K562 (cell line): ENCODE results near the gene VPS9D1. TPM values are rescaled to one million over a fixed set of nuclear protein-coding genes. Genes with fewer than 3 reads are reported as not detected.

Source experiments
- ATAC-seq: fragments of 200-7000 bp; cut with Tn5 transposase; 3 replicates; pipeline ENCODE4 v1.9.1; 2020; ENCODE audit warnings: moderate library complexity
- BruUV-seq: library from RNA; stranded (reverse); fragments of 400-500 nt; replicated peaks from 2 replicates; lab custom pipeline; 2021; lab: Mats Ljungman, UMichigan
- CTCF ChIA-PET: fragments of 300-600 bp; formaldehyde crosslinking; extraction: SDS; loops from one replicate; lab custom pipeline; 2021; ENCODE audit warnings: low intra/inter-chr PET ratio; lab: Yijun Ruan, JAX
- POLR2A ChIA-PET: fragments of 300-600, 350-650 bp; sonication (Branson Sonifier 250); formaldehyde crosslinking; extraction: SDS; loops from one replicate; lab custom pipeline; 2021; ENCODE audit warnings: antibody characterized with exemption, inconsistent platforms; lab: Yijun Ruan, JAX
- DNase-seq, 4 experiments: peaks; one replicate each; pipeline versions ENCODE4 v3.0.0 to v3.0.0-alpha.2; 2011 to 2018; ENCODE audit warnings: low spot score in 3 of 4, mixed read lengths in 3 of 4; ENCODE audit errors: extremely low read depth in 1 of 4
- FAIRE-seq: peaks from 2 replicates; lab custom pipeline; 2011; peaks lifted over from hg19 to GRCh38; lab: Jason Lieb, UNC
- H2AFZ ChIP-seq: 2 replicates; pipeline ENCODE4 v1.6.0; 2011; ENCODE audit warnings: low read depth, low read length, control low read depth, inconsistent platforms
- H3K27ac ChIP-seq: fragments of 200-600 bp; 3 replicates; pipeline ENCODE4 v1.8.0; 2011; ENCODE audit warnings: low read depth, mild to moderate bottlenecking, control low read depth, inconsistent platforms, low read length, moderate library complexity, mixed read lengths; ENCODE audit errors: extremely low read depth
- H3K27me3 ChIP-seq, 2 experiments: fragments of 300-600 bp in 1 of 2; 2 replicates in 1 of 2; 3 replicates in 1 of 2; pipeline versions ENCODE4 v1.6.0 to v1.8.0; 2011; ENCODE audit warnings: inconsistent platforms in 2 of 2, low read length in 2 of 2, mild to moderate bottlenecking in 1 of 2, mixed read lengths in 1 of 2, moderate library complexity in 1 of 2; ENCODE audit not compliant: control insufficient read depth in 2 of 2, insufficient read depth in 2 of 2
- H3K36me3 ChIP-seq: fragments of 300-600 bp; 3 replicates; pipeline ENCODE4 v1.8.0; 2011; ENCODE audit warnings: mild to moderate bottlenecking, low read length, inconsistent platforms; ENCODE audit not compliant: control insufficient read depth, insufficient read depth
- H3K4me1 ChIP-seq, 2 experiments: fragments of 200-600 bp in 1 of 2; replicated peaks in 1 of 2; 2 replicates in 1 of 2; 3 replicates in 1 of 2; pipeline versions ENCODE4 v1.5.1 to v1.8.0; 2011; ENCODE audit warnings: inconsistent platforms in 2 of 2, low read length in 2 of 2, mild to moderate bottlenecking in 1 of 2, mixed read lengths in 1 of 2, moderate library complexity in 1 of 2; ENCODE audit not compliant: control insufficient read depth in 2 of 2, insufficient read depth in 2 of 2
- H3K4me2 ChIP-seq: 2 replicates; pipeline ENCODE4 v1.6.1; 2011; ENCODE audit warnings: low read length, control low read depth, inconsistent platforms, mixed read lengths; ENCODE audit not compliant: insufficient read depth
- H3K4me3 ChIP-seq: fragments of 200-600 bp; sonication (generic), shearing (Covaris generic); 2 replicates; pipeline ENCODE4 v1.5.1; 2016; ENCODE audit warnings: control low read depth, inconsistent platforms
- H3K79me2 ChIP-seq: fragments of 200-600 bp; 3 replicates; pipeline ENCODE4 v1.8.0; 2011; ENCODE audit warnings: low read length, inconsistent platforms; ENCODE audit not compliant: control insufficient read depth, insufficient read depth
- H3K9ac ChIP-seq, 2 experiments: 2 replicates each; pipeline versions ENCODE4 v1.6.0 to v1.6.1; 2011; ENCODE audit warnings: low read depth in 2 of 2, low read length in 2 of 2, control low read depth in 1 of 2, inconsistent platforms in 1 of 2, mild to moderate bottlenecking in 1 of 2, mixed read lengths in 1 of 2; ENCODE audit not compliant: insufficient read depth in 1 of 2
- H3K9me1 ChIP-seq: one replicate; pipeline ENCODE4 v1.6.0; 2011; ENCODE audit warnings: inconsistent platforms, mild to moderate bottlenecking, low read length, moderate library complexity; ENCODE audit not compliant: control insufficient read depth, insufficient read depth
- H3K9me3 ChIP-seq: replicated peaks from 2 replicates; pipeline ENCODE4 v1.5.1; 2011; ENCODE audit warnings: low read depth, low read length, inconsistent platforms; ENCODE audit not compliant: control insufficient read depth, insufficient read depth
- H4K20me1 ChIP-seq: replicated peaks from 2 replicates; pipeline ENCODE4 v1.6.1; 2011; ENCODE audit warnings: low read length, inconsistent platforms, mixed read lengths; ENCODE audit not compliant: control insufficient read depth, insufficient read depth
- CTCF ChIP-seq, 3 experiments: IDR thresholded peaks in 2 of 3; conservative IDR thresholded peaks in 1 of 3; 2 replicates each; pipeline ENCODE4 v1.5.1; 2011 to 2012; ENCODE audit warnings: low read length in 3 of 3, mild to moderate bottlenecking in 3 of 3, control low read depth in 2 of 3, improper control_type of control experiment in 1 of 3, inconsistent platforms in 1 of 3, low read depth in 1 of 3, mixed read lengths in 1 of 3, moderate library complexity in 1 of 3; ENCODE audit not compliant: insufficient read depth in 2 of 3
- CTCFL ChIP-seq: IDR thresholded peaks from 2 replicates; pipeline ENCODE4 v1.6.1; 2011; ENCODE audit warnings: borderline replicate concordance, low read depth, mild to moderate bottlenecking, moderate library complexity, low read length; ENCODE audit not compliant: insufficient read depth, poor library complexity, severe bottlenecking
- FOXJ2 ChIP-seq: fragments of 200-800 bp; sonication (Bioruptor generic); IDR thresholded peaks from 2 replicates; pipeline ENCODE4 v1.6.1; 2016; ENCODE audit warnings: missing genetic modification characterization, missing compliant biosample characterization
- FUS ChIP-seq: fragments of 200-400 bp; formaldehyde crosslinking; optimal IDR thresholded peaks from 2 replicates; pipeline ENCODE3; 2017; ENCODE audit warnings: low read depth, low read length
- GATA2 ChIP-seq: sonication (generic); formaldehyde crosslinking; IDR thresholded peaks from 2 replicates; pipeline ENCODE4 v1.4.0; 2020; ENCODE audit warnings: mild to moderate bottlenecking, missing genetic modification reagents
- JUND ChIP-seq, 2 experiments: IDR thresholded peaks; 2 replicates in 1 of 2; 3 replicates in 1 of 2; pipeline ENCODE4 v1.6.1; 2011; ENCODE audit warnings: borderline replicate concordance in 2 of 2, low read depth in 2 of 2, low read length in 2 of 2, improper control_type of control experiment in 1 of 2, missing biosample characterization in 1 of 2, missing genetic modification characterization in 1 of 2, missing genetic modification reagents in 1 of 2
- XRCC5 ChIP-seq: fragments of 200-400 bp; formaldehyde crosslinking; IDR thresholded peaks from 2 replicates; pipeline ENCODE4 v1.6.1; 2017; ENCODE audit warnings: low read depth, mild to moderate bottlenecking, low read length
- WGBS: fragments of 100-300 bp; shearing (Covaris generic); methylation state at CpG from one replicate; pipeline ENCODE4 v1.1.6; 2016; ENCODE audit warnings: low coverage, mixed read lengths; ENCODE audit not compliant: insufficient coverage; ENCODE audit errors: missing lambda C conversion rate; 5-methylcytosine and 5-hydroxymethylcytosine counted together
- in situ Hi-C: fragments of 300-500 bp; cut with MboI; formaldehyde crosslinking; loops from 4 replicates; pipeline ENCODE4 v1.15.0; 2018; ENCODE audit warnings: inconsistent platforms, mixed read lengths
- intact Hi-C: fragments of 100-400 bp; cut with micrococcal nuclease; formaldehyde crosslinking; loops from 2 replicates; pipeline ENCODE4 v1.14.2; 2022
- polyA plus RNA-seq, 8 experiments: library from polyadenylated mRNA; depleted of rRNA in 4 of 8; stranded (reverse) in 5 of 8; unstranded in 3 of 8; fragments of >200 nt; fragmentation: Nextera tagmentation in 2 of 8; fragmentation: Illumina TruSeq in 1 of 8; extraction: Ambion mirVana in 2 of 8; extraction: Trizol in 1 of 8; gene quantifications; 2 replicates each; pipeline versions ENCODE4 v1.2.1 to v1.2.3, GENCODE V29; 2011 to 2014; ENCODE audit warnings: inconsistent platforms in 1 of 8, missing spikeins in 1 of 8
- total RNA-seq, 7 experiments: library from RNA; depleted of rRNA in 6 of 7; stranded (reverse); fragments of >200 nt in 6 of 7; fragmentation: Illumina TruSeq in 2 of 7; extraction: Trizol in 2 of 7; gene quantifications; 2 replicates each; pipeline versions ENCODE4 v1.2.1 to v1.2.3, GENCODE V29; 2011 to 2021; ENCODE audit warnings: low replicate concordance in 1 of 7

Gene VPS9D1
- total and polyA plus RNA-seq, 9 of the 15 experiments (the other 6 are each of a cell fraction or from before 2014, with no cell fraction given): 0.33 to 3.1 (median 1.1) TPM

GRCh38 chr16:89687092-89687940 lies 33.4 kb downstream of the VPS9D1 start:
- peaks cover 6 to 33% of the 10 kb centered on the region in 2 experiments for H3K4me1 ChIP-seq
- FAIRE-seq: peak; percentile 75
- in situ Hi-C loops: no loop called here
- ChIA-PET CTCF (no interaction called here), POLR2A (interaction anchor here (0.6 to 1.5 kb wide), 8 partner anchors 8 to 123 kb away, joined by 3 to 16 read pairs (median 4); no protein-coding TSS in a partner anchor)
- TSS peak; percentile 64 for BruUV-seq
- peak overlapping the region; percentile 92 to 96 for H3K9ac ChIP-seq
- H4K20me1 ChIP-seq: 0 out of 2 replicates have a peak, but pooled peaks cover 7% of the 10 kb centered on the region
- no peaks in the 10 kb centered on the region for H3K9me1 ChIP-seq
- peak overlapping the region; percentile 97 for H3K27ac ChIP-seq
- intact Hi-C loops: no loop called here
- 6% methylated on average over 42 of the region's 42 CpGs for WGBS
- H2AFZ ChIP-seq: peak overlapping the region; percentile 68
- no peaks in the 10 kb centered on the region for H3K27me3 ChIP-seq
- peaks cover 25% of the 10 kb centered on the region for H3K79me2 ChIP-seq
- H3K4me2 ChIP-seq: peak overlapping the region; percentile 93
- DNase-seq: peak; percentile 41 to 55 (median 50)
- peak; percentile 74 for ATAC-seq
- peaks cover 40% of the 10 kb centered on the region; the same call in 2 of the 3 replicates for H3K36me3 ChIP-seq
- peak overlapping the region; percentile 93 for H3K4me3 ChIP-seq
- 0 out of 2 replicates have a peak, but pooled peaks cover 3% of the 10 kb centered on the region for H3K9me3 ChIP-seq
- TF ChIP-seq FUS (no peak), JUND (IDR thresholded peaks at IDR 0.05; ENCODE audit: borderline replicate concordance, low read depth, low read length) (no peak), JUND (tag; IDR thresholded peaks at IDR 0.05; ENCODE audit: borderline replicate concordance, low read depth, low read length) (no peak), FOXJ2 (no peak), GATA2 (CRISPR knock-in tag) (no peak), CTCFL (no peak), XRCC5 (no peak), CTCF (IDR thresholded peaks at IDR 0.05 in 2 of 3, conservative IDR thresholded peaks at IDR 0.05 in 1 of 3; ENCODE audit: insufficient read depth in 2 of 3, low read depth in 1 of 3, low read length in 3 of 3) (0 out of 6 replicates have a peak, but pooled peaks of 1 of the 3 experiments have one; percentile 5)
